C4-2B (cell line): Measurements from ENCODE around the gene RNPEPL1.

Experiments used
- CTCF ChIP-seq: fragments of 450-650 bp; conservative IDR thresholded peaks from 2 replicates; pipeline ENCODE4 v1.5.1; 2017; ENCODE audit warnings: mild to moderate bottlenecking
- ZFX ChIP-seq: fragments of 450-650 bp; IDR thresholded peaks from 2 replicates; pipeline ENCODE4 v1.6.1; 2017

GRCh38 chr2:240596491-240596931 lies 28.2 kb downstream of the RNPEPL1 start:
- no peak for TF ChIP-seq CTCF
- no peak for TF ChIP-seq ZFX
